ENCODE data around the gene XRCC3. TPM values are rescaled to one million over a fixed set of nuclear protein-coding genes. Genes with fewer than 3 reads are reported as not detected.

XRCC3 gene
- total RNA-seq, 1 experiment from 2014 or later: 36.8 TPM

DNA sequence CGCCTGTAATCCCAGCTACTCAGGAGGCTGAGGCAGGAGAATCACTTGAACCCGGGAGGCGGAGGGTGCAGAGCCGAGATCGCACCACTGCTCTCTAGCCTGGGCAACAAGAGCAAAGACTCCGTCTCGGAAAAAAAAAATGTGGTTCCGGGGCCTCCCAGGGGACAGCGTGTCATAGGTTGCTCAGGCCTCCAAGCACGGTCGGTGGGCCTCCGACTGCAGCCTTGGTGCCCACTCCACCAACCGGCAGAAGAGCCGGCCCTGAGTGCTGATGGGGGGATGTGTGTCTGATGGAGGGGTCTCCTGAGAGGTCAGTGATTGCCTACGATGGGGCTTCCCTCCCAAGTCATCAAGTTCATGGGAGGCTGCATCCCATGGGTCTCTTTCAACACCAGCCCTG lies 16.2 kb upstream of the XRCC3 start:
- Histone ChIP-seq H3K4me3 (ENCODE audit: low read depth in 2 of 2, low read length in 2 of 2) (no peak overlapping the region), H3K9me3 (ENCODE audit: control insufficient read depth, insufficient read depth, low read depth, low read length) (no peaks in the 10 kb centered on the region), H3K4me1 (ENCODE audit: control insufficient read depth, insufficient read depth, low read length) (no peaks in the 10 kb centered on the region), H3K27ac (ENCODE audit: low read length) (no peak overlapping the region), H3K27me3 (ENCODE audit: control insufficient read depth, insufficient read depth, low read length) (no peaks in the 10 kb centered on the region), H3K36me3 (ENCODE audit: control insufficient read depth, insufficient read depth, low read length) (no peaks in the 10 kb centered on the region; the same call in 1 of the 2 replicates)
- ChIA-PET CTCF (no interaction called here), POLR2A (no interaction called here)
- in situ Hi-C loops (cut with HindIII; ENCODE audit: low pct_unique_long_range_greater_than_20kb, low sequenced_read_pairs): no loop called here
- DNase-seq (ENCODE audit: low read depth, low spot score) (no peak), ATAC-seq (no peak)
- intact Hi-C loops (cut with micrococcal nuclease; ENCODE audit: unreplicated experiment): no loop called here
- no TSS peak for BruUV-seq (replicated peaks)
- TF ChIP-seq TCF7L2 (IDR thresholded peaks at IDR 0.05; ENCODE audit: low read depth, low read length) (no peak), POLR2AphosphoS5 (IDR thresholded peaks at IDR 0.05; ENCODE audit: low read depth, low read length) (no peak), SIN3A (IDR thresholded peaks at IDR 0.05; ENCODE audit: borderline replicate concordance, insufficient read depth, low read depth, low read length) (no peak)
- TF ChIP-seq, protein P1, sequence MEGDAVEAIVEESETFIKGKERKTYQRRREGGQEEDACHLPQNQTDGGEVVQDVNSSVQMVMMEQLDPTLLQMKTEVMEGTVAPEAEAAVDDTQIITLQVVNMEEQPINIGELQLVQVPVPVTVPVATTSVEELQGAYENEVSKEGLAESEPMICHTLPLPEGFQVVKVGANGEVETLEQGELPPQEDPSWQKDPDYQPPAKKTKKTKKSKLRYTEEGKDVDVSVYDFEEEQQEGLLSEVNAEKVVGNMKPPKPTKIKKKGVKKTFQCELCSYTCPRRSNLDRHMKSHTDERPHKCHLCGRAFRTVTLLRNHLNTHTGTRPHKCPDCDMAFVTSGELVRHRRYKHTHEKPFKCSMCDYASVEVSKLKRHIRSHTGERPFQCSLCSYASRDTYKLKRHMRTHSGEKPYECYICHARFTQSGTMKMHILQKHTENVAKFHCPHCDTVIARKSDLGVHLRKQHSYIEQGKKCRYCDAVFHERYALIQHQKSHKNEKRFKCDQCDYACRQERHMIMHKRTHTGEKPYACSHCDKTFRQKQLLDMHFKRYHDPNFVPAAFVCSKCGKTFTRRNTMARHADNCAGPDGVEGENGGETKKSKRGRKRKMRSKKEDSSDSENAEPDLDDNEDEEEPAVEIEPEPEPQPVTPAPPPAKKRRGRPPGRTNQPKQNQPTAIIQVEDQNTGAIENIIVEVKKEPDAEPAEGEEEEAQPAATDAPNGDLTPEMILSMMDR (IDR thresholded peaks at IDR 0.05): no peak
- TF ChIP-seq, protein P2, sequence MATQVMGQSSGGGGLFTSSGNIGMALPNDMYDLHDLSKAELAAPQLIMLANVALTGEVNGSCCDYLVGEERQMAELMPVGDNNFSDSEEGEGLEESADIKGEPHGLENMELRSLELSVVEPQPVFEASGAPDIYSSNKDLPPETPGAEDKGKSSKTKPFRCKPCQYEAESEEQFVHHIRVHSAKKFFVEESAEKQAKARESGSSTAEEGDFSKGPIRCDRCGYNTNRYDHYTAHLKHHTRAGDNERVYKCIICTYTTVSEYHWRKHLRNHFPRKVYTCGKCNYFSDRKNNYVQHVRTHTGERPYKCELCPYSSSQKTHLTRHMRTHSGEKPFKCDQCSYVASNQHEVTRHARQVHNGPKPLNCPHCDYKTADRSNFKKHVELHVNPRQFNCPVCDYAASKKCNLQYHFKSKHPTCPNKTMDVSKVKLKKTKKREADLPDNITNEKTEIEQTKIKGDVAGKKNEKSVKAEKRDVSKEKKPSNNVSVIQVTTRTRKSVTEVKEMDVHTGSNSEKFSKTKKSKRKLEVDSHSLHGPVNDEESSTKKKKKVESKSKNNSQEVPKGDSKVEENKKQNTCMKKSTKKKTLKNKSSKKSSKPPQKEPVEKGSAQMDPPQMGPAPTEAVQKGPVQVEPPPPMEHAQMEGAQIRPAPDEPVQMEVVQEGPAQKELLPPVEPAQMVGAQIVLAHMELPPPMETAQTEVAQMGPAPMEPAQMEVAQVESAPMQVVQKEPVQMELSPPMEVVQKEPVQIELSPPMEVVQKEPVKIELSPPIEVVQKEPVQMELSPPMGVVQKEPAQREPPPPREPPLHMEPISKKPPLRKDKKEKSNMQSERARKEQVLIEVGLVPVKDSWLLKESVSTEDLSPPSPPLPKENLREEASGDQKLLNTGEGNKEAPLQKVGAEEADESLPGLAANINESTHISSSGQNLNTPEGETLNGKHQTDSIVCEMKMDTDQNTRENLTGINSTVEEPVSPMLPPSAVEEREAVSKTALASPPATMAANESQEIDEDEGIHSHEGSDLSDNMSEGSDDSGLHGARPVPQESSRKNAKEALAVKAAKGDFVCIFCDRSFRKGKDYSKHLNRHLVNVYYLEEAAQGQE (IDR thresholded peaks at IDR 0.05; ENCODE audit: insufficient read depth in 1 of 2, low read depth in 2 of 2, low read length in 1 of 2): no peak

DNA sequence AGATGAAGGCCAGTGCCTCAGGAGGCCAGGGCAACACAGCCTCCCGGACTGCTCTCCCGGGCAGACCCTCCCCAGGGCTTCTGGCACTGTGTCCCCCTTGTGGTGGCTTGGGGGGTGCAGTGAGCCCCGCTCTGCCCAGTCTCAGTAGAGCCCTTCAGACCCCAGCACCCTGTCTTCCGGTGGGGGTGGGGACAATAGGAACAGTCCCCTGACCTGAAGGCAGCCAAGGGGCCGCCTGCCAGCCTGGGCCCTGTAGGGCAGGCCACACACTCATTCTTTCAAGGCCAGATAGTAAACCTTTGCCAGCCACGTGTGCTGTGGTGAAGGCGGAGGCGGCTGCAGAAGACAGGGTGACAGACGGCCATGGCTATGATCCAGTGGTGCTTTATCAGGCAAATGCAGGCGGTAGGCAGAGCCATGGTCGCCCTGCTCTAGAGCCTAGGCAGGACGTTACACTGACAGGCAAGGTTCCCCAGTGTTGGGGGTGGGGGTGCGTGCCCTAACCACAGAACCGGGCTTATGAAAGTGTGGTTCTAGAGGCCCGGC lies 15.3 kb upstream of the XRCC3 start:
- Histone ChIP-seq H3K27ac (ENCODE audit: low read length) (no peak overlapping the region), H3K36me3 (ENCODE audit: control insufficient read depth, insufficient read depth, low read length) (no peaks in the 10 kb centered on the region; the same call in 1 of the 2 replicates), H3K4me3 (ENCODE audit: low read depth in 2 of 2, low read length in 2 of 2) (no peak overlapping the region), H3K4me1 (ENCODE audit: control insufficient read depth, insufficient read depth, low read length) (no peaks in the 10 kb centered on the region), H3K9me3 (ENCODE audit: control insufficient read depth, insufficient read depth, low read depth, low read length) (no peaks in the 10 kb centered on the region), H3K27me3 (ENCODE audit: control insufficient read depth, insufficient read depth, low read length) (no peaks in the 10 kb centered on the region)
- intact Hi-C loops (cut with micrococcal nuclease; ENCODE audit: unreplicated experiment): no loop called here
- ATAC-seq (no peak), DNase-seq (ENCODE audit: low read depth, low spot score) (no peak)
- CTCF ChIA-PET: interaction anchor here (0.5 kb wide), 1 partner anchor 203 kb away, joined by 3 read pairs; no protein-coding TSS in a partner anchor
- POLR2A ChIA-PET: no interaction called here
- no TSS peak for BruUV-seq (replicated peaks)
- TF ChIP-seq SIN3A (IDR thresholded peaks at IDR 0.05; ENCODE audit: borderline replicate concordance, insufficient read depth, low read depth, low read length): no peak
- TF ChIP-seq, protein P2 (IDR thresholded peaks at IDR 0.05; ENCODE audit: insufficient read depth in 1 of 2, low read depth in 2 of 2, low read length in 1 of 2): no peak
- no peak for TF ChIP-seq POLR2AphosphoS5 (IDR thresholded peaks at IDR 0.05; ENCODE audit: low read depth, low read length)
- TF ChIP-seq TCF7L2 (IDR thresholded peaks at IDR 0.05; ENCODE audit: low read depth, low read length): no peak
- TF ChIP-seq, protein P1 (IDR thresholded peaks at IDR 0.05): no peak
- in situ Hi-C loops (cut with HindIII; ENCODE audit: low pct_unique_long_range_greater_than_20kb, low sequenced_read_pairs): no loop called here

Data from Panc1 (cell line).